ENCODE results near the gene ALDH5A1.
"Not testable (repeated sequence)": the region's sequence is repeated elsewhere in the genome, so short reads cannot be mapped to it uniquely, and the experiment has no call there.

The ALDH5A1 gene

DNA sequence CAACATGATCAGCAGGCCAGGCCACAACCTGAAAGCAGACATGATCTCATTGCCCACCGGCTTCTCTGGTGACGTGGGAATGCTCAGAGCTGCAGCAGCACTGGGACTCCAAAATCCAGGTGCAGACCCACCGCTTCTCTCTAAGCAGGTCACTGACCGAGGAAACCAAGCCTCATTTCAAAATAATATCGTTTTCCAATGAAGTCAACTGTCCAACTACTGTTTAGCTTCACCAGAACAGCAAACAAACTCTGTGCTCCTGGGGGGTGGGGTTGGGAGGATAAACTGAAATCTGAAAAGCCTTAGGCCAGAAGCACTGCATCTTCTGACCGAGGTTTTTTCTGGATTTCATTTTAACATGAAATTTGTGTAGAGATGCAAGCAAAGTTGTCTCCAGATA, 5.3 kb upstream of the ALDH5A1 start, which contains the start of gene GPLD1:
GPLD1 (minus strand) TSS at position 109 of the 400 bp plus-strand sequence; CDS start at position 42, 67 bp downstream.
- no peak for DNase-seq

DNA sequence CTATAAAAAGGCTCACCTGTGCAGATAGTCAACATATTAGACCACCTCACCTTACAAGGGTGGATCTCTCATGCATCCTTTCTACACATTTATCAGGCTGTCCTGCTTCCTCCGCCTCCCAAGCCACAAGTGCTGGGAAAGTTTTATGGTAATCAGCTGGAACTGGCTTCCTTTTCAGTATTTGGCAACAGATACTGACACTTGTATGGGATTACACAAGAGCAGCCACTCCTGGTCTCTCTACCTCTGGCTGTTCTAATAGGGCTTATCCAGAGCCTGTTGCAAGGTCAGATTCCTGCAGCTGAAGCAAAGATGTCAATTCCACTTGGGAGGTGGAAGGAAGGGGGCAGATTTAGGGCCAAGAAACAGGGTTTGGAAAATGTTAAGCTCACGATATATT, 4.9 kb upstream of the ALDH5A1 start:
- DNase-seq: no peak

DNA sequence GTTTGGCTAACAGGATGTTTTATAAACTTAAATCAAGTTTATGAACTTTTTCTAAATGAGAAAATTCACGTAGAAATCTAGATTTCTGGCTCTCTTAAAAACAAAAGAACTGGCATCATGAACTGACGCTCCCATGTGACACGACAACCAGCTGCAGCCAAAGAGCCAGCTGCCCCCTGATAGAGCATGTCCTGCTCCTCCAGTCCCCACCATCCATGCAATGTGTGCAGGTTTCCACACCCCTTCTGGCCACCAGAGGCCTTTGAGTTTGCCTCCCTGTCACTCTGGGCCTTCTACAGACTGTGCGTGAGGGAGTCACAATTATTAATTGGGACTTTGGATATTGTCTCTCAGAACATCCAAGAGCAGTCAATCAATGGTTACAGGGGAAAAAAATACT, 3.8 kb upstream of the ALDH5A1 start:
- DNase-seq: no peak

DNA sequence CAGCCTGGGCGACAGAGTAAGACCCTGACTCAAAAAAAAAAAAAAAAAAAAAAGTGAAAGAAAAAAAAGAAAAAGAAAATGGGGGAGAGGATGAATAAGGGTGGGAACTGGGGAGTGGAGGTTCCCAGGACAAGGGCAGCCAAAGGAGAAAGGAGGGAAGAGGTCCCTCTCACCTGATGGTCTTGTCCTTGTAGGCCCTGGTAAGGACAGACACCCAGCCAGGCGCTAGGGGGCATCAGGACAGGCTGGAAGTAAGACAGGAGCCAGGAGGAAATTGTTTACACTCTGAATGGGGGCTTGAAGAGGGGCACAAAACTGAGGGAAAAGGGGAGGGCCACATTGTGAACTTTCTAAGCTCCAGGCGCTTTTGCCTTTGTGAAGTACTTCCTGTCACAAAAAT, 2.3 kb upstream of the ALDH5A1 start:
- DNase-seq: no peak

DNA sequence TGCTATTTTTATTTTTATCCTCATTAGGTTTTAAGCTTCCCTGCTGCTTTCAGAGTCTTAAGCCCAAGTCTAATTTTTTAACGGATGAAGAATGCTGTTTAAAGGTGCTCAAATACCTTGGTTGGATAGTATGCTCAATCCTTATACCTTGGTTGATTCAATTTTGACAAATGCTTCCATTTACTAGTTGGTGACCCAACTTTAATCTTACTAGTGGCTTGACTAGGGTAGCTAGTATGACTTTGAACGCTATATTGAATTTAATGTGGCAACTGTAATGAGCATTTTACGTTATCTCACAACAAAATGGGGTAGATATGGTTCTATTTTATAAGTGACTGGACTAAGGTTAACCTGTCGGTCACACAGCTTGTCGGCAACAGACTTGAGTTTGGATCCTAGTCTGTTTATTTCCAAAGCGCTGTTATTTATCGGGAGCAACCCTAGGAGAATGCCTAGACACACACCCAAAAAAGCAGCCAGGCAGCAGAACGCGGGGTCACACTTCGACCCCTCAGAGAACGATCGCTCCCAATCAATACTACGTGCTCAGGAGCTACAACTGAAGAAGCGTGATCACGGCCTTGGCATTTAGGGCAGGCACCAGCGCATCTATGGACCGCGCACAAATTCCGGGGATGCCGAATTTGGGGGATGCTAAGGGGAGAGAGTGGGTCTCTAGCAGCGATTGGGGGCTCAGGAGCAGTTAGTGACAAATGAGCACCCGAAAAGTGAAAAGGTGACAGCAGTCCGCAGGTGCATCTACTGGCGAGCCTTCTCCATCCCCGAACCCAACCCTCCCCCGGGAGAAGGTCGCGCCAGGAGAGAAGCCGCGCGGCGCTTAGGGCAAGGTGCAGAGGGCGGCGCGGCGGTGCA, 586 bp upstream of the ALDH5A1 start:
- DNase-seq: no peak

DNA sequence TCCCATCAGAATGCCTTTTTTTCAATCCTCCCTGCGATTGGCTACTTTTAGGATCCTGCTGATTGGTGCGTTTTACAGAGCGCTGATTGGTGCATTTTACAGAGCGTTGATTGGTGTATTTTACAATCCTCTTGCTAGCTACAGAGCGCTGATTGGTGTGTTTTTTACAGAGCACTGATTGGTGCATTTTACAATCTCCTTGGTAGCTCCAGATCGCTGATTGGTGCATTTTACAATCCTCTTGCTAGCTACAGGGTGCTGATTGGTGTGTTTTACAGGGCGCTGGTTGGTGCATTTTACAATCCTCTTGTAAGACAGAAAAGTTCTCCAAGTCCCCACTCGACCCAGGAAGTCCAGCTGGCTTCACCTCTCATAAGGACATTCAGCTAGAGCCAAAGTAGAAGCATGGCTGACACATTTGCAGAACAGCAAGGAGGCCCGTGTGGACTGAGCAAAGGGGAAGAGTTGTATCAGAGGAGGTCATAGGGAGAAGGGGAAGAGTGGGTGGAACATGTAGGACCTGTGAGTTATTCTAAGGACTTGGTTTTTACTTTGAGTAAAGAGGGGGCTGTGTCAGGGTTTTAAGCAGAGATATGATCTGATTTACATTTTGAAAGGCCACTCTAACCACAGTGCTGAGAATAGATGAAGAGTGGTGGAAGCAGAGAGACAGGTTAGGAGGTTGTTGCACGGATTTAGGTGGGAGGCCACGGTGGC, 2.6 kb downstream of the ALDH5A1 start:
- no peak for DNase-seq

DNA sequence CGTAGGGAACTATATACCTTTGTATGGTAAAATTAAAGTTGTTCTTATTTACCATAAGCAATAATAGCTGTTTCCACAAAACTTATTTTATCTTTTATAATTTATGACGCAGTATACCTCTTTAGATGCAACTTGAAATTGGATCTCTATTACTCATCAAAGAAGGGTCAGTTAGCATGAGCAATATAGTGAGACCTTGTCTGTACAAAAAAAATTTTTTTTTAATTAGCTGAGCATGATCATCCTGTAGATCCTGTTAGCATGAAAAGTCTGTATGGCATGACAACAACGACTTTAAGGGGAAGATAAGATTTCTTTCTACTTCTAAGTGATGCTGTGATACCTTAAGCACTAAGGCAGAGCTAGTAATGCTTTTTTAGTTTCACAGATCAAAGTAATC, 5.9 kb downstream of the ALDH5A1 start:
- DNase-seq: no peak

DNA sequence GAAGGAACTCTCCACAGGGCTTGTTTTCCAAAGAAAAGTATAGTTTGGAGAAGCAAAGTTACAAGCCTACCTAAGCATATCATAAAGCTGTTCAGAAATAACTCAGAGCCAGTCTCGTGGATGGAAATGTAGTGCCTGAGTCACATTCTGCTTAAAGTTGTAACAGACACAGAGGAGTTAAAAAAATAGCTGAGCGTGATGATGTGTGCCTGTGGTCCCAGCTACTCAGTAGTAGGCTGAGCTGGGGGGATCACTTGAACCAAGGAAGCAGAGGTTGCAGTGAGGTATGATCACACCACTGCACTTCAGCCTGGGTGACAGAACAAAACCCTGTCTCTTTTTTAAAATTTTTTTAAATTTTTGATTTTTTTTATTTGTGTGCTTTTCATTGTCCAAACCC, 6.6 kb downstream of the ALDH5A1 start:
- DNase-seq: no peak

DNA sequence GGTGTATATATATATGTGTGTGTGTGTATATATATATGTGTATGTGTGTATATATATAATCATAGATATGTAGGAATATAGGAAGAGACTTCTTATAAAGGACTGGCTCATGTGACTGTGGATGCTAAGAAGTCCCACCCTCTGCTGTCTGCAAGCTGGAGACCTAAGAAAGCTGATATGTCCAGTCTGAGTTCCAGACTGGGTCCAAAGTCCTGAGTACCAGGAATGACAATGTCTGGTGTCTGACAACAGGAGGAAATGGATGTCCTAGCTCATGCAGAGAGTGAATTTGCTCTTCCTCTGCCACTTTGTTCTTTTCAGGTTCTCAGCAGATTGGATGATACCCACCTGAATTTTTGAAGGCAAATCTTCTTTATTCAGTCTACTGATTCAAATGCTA, 7.1 kb downstream of the ALDH5A1 start:
- DNase-seq: no peak

DNA sequence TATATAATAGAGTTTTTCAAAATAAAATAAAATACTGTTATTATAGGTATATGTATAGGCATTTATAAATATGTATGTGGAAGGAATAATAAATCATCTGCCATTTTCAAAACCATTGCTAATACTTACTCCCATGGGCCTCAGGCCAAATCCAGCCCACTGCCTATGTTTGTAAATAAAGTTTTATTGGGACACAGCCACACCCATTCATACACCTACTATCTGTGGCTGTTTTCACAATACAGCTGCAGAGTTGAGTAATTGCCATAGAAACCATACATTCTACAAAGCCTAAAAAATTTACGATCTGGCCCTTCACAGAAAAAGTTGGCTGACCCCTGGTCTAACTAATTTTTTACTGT, 9.5 kb downstream of the ALDH5A1 start:
- no peak for DNase-seq

DNA sequence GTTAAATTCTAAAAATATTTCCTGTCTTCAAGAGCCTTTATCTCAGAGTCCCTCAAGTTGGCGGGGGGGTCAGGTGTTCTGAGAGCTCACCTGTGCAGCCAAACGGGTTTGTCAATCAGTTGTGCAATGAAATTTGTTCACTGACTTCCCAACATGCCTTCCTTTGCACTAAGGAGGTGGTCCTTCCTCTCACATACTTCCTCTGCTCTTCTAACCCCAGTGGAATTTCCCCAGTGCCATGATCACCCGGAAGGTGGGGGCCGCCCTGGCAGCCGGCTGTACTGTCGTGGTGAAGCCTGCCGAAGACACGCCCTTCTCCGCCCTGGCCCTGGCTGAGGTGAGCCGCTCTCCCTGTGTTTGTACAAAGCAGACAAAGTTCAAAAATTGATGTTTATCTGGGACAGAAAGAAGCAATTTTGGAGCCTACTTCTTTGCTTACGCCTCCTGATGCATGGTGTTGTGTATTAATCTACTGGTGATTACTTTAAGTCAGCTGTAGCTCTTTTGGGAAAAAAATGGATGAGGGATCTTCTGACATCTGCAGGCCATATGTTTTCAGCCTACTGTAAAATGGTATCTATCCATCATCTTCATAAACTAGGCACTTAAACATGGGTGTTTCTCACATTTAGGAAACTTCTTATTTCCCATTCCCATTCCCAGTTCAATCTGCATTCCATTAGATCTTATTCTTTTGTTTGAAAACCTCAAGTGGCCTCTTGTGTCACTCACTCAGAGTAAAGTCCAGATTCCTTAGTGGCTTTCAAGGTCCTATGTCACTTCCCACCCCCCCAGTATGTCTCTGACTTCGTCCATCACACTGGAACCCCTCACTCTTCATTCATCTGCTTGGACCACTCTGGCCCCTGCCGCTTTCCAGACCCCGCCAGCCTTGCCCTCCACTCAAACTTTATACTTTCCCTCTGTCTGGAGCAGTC, 10.1 kb downstream of the ALDH5A1 start:
- no peak for DNase-seq

DNA sequence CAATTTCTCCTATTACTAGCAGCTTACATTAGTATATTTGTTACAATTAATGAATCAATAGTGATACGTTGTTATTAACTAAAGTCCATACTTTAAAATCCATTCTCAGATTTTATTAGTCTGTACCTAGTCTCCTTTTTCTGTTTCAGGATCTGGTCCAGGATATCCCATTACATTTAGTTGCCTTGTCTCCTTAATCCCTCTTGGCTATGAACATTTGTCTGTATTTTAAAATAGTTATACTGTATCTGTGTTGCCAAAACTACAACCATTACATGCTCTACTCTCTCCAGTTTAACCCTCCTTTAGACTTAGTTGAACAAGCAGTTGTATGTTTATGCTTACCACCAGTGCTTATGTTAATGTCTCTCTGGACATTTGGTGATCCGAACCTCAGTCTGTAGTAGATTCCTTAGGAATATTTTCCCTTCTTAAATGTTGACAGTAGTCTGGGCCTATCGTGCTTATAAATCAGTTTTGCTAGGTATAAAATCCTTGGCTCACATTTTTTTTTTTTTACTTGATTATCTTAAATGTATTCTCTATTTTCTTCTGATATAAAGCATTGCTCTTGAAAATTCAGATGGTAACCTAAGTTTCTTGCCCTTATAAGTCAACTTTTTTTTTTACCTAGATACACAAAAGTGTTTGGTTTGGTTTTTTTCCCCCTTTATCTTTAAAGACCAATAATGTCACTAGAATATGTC, 12.2 kb downstream of the ALDH5A1 start:
- no peak for DNase-seq

DNA sequence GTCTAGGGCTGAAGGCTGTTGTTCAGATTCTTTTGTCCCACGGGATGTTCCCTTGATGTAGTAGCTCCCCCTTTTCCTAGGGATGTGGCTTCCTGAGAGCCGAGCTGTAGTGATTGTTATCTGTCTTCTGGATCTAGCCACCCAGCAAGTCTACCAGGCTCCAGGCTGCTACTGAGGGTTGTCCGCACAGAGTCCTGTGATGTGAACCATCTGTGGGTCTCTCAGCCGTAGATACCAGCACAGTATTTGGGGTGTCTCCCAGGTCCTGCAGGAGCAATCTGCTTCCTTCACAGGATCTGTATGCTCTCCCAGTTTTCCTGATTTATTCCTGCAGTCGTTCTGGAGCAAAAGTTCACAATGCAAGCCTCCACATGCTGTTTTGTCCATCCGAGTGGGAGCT, 17.2 kb downstream of the ALDH5A1 start:
- not testable (repeated sequence) for DNase-seq

DNA sequence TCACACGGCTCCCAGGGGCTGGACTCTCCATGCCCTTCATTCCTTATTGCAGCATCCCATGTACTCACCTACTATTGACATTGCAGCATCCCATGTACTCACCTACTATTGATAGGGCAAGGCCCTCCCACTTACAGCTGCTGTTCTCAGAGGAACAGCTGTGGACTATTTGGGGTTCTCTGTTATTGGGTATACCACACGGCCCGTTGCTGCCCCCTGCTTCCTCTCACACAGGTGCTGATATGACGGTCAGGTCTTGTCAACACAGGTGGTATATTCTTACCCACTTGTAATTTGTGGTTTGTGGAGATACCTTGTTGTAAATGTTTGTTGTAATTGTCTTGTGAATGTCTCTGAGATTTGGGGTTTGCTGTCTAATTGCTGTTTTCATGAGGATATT, 18.8 kb downstream of the ALDH5A1 start:
- DNase-seq: no peak

DNA sequence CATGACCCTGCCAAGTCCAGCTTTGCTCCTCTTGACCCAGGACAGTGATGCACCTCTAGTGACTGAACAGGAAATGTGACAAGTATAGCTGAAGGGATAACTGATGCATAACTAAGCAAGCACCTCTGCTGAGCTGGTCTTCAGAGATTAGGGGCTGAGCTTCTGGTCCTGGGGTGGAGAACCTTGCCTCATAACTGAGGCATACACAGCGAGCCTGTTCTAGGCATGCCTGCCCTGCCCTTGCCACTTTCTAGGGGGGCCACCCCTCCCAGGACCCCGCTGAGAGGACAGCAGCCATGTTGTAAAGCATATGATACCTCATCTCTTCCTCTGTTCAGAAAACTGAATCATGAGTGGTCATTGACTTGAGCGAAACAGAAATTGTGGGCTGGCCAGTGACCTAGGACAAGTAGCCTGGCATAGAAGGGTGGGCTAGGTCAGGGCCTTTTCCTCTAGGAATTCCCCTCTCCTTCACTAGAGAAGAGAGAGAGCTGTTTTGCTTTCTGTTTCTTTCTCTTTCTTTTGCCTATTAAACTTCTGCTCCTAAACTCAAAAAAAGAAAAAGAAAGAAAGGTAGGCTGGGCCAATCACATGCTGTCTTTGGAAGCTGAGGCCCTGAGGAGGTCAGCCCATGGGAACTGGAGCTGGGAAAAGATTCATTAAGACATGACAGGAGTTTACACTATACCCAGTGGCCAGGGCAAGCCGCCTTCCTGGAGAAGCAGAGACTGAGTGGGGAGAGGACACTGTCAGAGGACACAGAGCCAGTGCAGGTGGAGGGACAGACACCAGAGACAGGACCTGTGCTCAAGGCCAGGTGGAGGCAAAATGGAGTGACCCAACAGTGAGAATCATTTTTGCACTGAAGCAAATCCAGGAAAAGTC, 23.1 kb downstream of the ALDH5A1 start:
- no peak for DNase-seq

DNA sequence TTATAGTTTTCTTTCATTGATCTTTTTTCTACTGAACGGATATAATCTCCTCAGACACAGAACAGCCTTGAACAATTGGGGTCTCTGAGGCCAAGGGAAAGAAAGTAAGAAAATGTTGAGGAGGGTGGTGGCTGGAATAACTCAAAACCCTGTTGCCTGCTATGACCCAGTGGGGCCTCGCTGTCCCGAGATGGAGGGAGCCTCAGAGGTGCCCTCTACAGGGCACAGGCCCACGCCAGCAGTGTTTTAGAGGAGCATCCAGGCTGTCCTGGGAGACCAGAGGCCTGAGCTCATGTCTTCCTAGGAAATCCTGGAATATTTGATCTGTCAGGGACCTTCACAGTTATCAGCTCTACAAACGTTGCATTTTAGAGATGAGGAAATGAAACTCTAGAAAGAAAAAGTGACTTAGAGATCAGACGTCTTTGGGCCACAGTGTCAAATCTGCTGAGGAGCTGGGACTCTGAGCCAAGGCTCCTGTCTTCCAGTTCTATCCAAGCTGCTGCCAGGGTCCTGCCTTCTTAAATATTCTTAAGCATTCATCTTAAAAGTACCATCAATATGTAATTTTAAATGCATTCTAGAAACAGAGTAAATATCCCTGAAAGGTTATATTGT, 26.3 kb downstream of the ALDH5A1 start:
- no peak for DNase-seq

DNA sequence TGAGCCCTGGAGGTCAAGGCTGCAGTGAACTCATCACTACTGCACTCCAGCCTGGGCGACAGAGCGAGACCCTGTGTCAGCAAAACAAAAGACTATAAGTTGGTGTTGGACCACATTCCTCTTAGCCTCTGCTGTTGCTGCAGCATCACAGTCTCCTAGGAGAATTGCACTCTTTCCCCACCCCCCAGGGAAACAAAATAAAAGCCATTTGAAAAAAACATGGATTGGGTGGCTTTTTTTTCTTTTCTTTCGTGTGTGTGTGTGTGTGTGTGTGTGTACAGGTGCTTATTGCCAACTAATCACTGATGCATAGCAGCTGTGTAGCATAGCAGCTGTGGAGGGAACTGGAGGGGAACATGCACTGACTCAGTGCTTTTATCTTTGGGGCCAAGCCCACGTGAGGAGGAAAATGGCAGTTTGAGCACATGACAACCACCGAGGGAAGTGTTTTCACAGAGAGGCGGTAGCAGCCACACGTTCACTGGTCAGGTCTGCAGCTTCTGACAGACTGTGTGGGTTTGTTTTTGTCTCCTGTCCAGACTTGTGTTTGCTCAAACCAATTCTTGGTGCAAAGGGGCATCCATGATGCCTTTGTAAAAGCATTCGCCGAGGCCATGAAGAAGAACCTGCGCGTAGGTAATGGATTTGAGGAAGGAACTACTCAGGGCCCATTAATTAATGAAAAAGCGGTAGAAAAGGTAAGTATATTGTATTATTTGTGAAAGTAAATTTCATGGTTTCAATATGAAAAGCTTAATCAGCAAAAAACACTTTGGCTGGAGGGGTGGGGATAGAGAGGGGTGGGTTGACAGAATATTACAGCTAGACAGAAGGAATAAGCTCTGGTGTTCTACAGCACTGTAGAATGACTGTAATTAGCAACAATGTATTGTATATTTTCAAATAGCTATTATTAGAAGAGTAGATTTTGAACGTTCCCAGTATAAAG, 27.7 kb downstream of the ALDH5A1 start:
- DNase-seq: no peak

DNA sequence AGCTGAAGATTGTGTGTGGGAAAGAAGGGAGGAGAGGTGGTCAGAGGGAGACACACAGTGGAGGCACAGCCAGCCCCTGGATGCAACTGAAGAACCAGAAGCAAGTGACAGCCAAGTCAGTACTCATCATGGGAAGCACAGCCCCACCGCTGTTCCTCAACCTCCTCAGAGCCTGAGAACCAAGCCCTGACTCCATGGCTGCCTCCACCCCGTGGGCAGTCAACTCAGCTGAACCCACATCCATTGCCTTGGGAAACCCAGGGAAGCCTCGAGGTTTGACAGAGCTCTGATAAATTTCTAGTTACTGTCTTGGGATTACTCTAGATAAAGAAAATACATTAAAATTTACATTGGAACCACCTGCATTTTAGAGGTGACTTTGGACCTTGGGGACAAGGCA, 29.6 kb downstream of the ALDH5A1 start:
- DNase-seq: no peak

DNA sequence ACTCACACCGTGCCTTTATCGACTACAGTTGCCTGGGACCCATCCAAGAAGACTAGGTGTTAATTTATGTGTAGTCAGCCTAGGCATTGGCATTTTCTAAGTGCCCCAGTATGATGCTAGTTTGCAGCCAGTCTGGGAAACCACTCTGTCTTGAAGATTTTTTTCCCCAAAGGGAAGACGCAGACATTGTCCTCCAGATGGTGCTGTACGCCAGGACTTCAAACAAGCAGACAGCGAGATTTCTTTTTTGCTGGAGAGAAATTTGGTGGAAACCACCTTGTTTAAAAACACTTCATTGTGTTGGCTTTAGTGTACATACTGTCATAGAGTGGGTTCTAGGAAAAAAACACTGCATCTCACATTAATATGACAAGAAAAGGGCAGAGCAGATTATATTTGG, 30.0 kb downstream of the ALDH5A1 start:
- no peak for DNase-seq

DNA sequence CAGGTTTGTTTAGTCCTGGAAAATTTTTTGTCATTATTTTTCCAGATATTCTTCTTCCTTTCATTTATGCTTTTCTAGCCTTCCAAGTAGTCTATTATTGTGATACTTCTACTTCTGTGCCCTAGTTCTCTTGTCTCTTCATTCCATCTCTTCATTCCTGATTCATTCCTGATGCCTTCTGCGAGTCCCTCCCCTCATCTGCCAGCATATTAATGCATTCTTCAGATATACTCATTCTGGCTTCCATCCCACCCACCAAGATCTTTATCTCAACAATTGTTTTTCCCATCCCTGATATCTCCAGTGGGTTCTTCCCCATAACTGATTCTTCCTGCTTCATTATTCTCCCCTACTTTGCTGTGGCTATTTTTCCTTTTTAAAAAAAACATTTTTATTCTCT, 35.2 kb downstream of the ALDH5A1 start:
- DNase-seq: no peak
